K562 (cell line): Measurements from ENCODE around the gene DTL. TPM values are rescaled to one million over a fixed set of nuclear protein-coding genes. Genes with fewer than 3 reads are reported as not detected.

Experiments
- ATAC-seq: fragments of 200-7000 bp; cut with Tn5 transposase; 3 replicates; pipeline ENCODE4 v1.9.1; 2020; ENCODE audit warnings: moderate library complexity
- BruUV-seq: library from RNA; stranded (reverse); fragments of 400-500 nt; replicated peaks from 2 replicates; lab custom pipeline; 2021; lab: Mats Ljungman, UMichigan
- CTCF ChIA-PET: fragments of 300-600 bp; formaldehyde crosslinking; extraction: SDS; loops from one replicate; lab custom pipeline; 2021; ENCODE audit warnings: low intra/inter-chr PET ratio; lab: Yijun Ruan, JAX
- POLR2A ChIA-PET: fragments of 300-600, 350-650 bp; sonication (Branson Sonifier 250); formaldehyde crosslinking; extraction: SDS; loops from one replicate; lab custom pipeline; 2021; ENCODE audit warnings: antibody characterized with exemption, inconsistent platforms; lab: Yijun Ruan, JAX
- DNase-seq, 4 experiments: peaks; one replicate each; pipeline versions ENCODE4 v3.0.0 to v3.0.0-alpha.2; 2011 to 2018; ENCODE audit warnings: low spot score in 3 of 4, mixed read lengths in 3 of 4; ENCODE audit errors: extremely low read depth in 1 of 4
- FAIRE-seq: peaks from 2 replicates; lab custom pipeline; 2011; peaks lifted over from hg19 to GRCh38; lab: Jason Lieb, UNC
- H2AFZ ChIP-seq: 2 replicates; pipeline ENCODE4 v1.6.0; 2011; ENCODE audit warnings: low read depth, low read length, control low read depth, inconsistent platforms
- H3K27ac ChIP-seq: fragments of 200-600 bp; 3 replicates; pipeline ENCODE4 v1.8.0; 2011; ENCODE audit warnings: low read depth, mild to moderate bottlenecking, control low read depth, inconsistent platforms, low read length, moderate library complexity, mixed read lengths; ENCODE audit errors: extremely low read depth
- H3K27me3 ChIP-seq, 2 experiments: fragments of 300-600 bp in 1 of 2; 2 replicates in 1 of 2; 3 replicates in 1 of 2; pipeline versions ENCODE4 v1.6.0 to v1.8.0; 2011; ENCODE audit warnings: inconsistent platforms in 2 of 2, low read length in 2 of 2, mild to moderate bottlenecking in 1 of 2, mixed read lengths in 1 of 2, moderate library complexity in 1 of 2; ENCODE audit not compliant: control insufficient read depth in 2 of 2, insufficient read depth in 2 of 2
- H3K36me3 ChIP-seq: fragments of 300-600 bp; 3 replicates; pipeline ENCODE4 v1.8.0; 2011; ENCODE audit warnings: mild to moderate bottlenecking, low read length, inconsistent platforms; ENCODE audit not compliant: control insufficient read depth, insufficient read depth
- H3K4me1 ChIP-seq, 2 experiments: fragments of 200-600 bp in 1 of 2; replicated peaks in 1 of 2; 2 replicates in 1 of 2; 3 replicates in 1 of 2; pipeline versions ENCODE4 v1.5.1 to v1.8.0; 2011; ENCODE audit warnings: inconsistent platforms in 2 of 2, low read length in 2 of 2, mild to moderate bottlenecking in 1 of 2, mixed read lengths in 1 of 2, moderate library complexity in 1 of 2; ENCODE audit not compliant: control insufficient read depth in 2 of 2, insufficient read depth in 2 of 2
- H3K4me2 ChIP-seq: 2 replicates; pipeline ENCODE4 v1.6.1; 2011; ENCODE audit warnings: low read length, control low read depth, inconsistent platforms, mixed read lengths; ENCODE audit not compliant: insufficient read depth
- H3K4me3 ChIP-seq: fragments of 200-600 bp; sonication (generic), shearing (Covaris generic); 2 replicates; pipeline ENCODE4 v1.5.1; 2016; ENCODE audit warnings: control low read depth, inconsistent platforms
- H3K79me2 ChIP-seq: fragments of 200-600 bp; 3 replicates; pipeline ENCODE4 v1.8.0; 2011; ENCODE audit warnings: low read length, inconsistent platforms; ENCODE audit not compliant: control insufficient read depth, insufficient read depth
- H3K9ac ChIP-seq, 2 experiments: 2 replicates each; pipeline versions ENCODE4 v1.6.0 to v1.6.1; 2011; ENCODE audit warnings: low read depth in 2 of 2, low read length in 2 of 2, control low read depth in 1 of 2, inconsistent platforms in 1 of 2, mild to moderate bottlenecking in 1 of 2, mixed read lengths in 1 of 2; ENCODE audit not compliant: insufficient read depth in 1 of 2
- H3K9me1 ChIP-seq: one replicate; pipeline ENCODE4 v1.6.0; 2011; ENCODE audit warnings: inconsistent platforms, mild to moderate bottlenecking, low read length, moderate library complexity; ENCODE audit not compliant: control insufficient read depth, insufficient read depth
- H3K9me3 ChIP-seq: replicated peaks from 2 replicates; pipeline ENCODE4 v1.5.1; 2011; ENCODE audit warnings: low read depth, low read length, inconsistent platforms; ENCODE audit not compliant: control insufficient read depth, insufficient read depth
- H4K20me1 ChIP-seq: replicated peaks from 2 replicates; pipeline ENCODE4 v1.6.1; 2011; ENCODE audit warnings: low read length, inconsistent platforms, mixed read lengths; ENCODE audit not compliant: control insufficient read depth, insufficient read depth
- ARID1B ChIP-seq: fragments of 450-650 bp; IDR thresholded peaks from 2 replicates; pipeline ENCODE4 v1.6.1; 2016; ENCODE audit warnings: antibody characterized with exemption, mild to moderate bottlenecking, inconsistent platforms
- ATF3 ChIP-seq, 2 experiments: fragments of 450-650 bp in 1 of 2; sonication (generic) in 1 of 2; formaldehyde crosslinking in 1 of 2; IDR thresholded peaks in 1 of 2; conservative IDR thresholded peaks in 1 of 2; 2 replicates each; pipeline versions ENCODE4 v1.6.1 to v1.8.1; 2016 to 2023; ENCODE audit warnings: mild to moderate bottlenecking in 2 of 2, moderate library complexity in 2 of 2, inconsistent platforms in 1 of 2, missing genetic modification reagents in 1 of 2
- BDP1 ChIP-seq: IDR thresholded peaks from 3 replicates; pipeline ENCODE4 v1.6.1; 2011; ENCODE audit not compliant: insufficient read length, insufficient read depth
- CBFB ChIP-seq: sonication (generic); formaldehyde crosslinking; IDR thresholded peaks from 2 replicates; pipeline ENCODE4 v1.4.0; 2020; ENCODE audit warnings: mild to moderate bottlenecking, missing genetic modification reagents
- CHCHD3 ChIP-seq: fragments of 250-450 bp; sonication (Bioruptor Pico); IDR thresholded peaks from 2 replicates; pipeline ENCODE4 v2.1.2; 2022; ENCODE audit warnings: mild to moderate bottlenecking
- FOSL1 ChIP-seq: fragments of 200-800 bp; sonication (Bioruptor generic); conservative IDR thresholded peaks from 2 replicates; pipeline ENCODE4 v1.6.1; 2016; ENCODE audit warnings: missing genetic modification characterization, missing compliant biosample characterization
- FOXJ2 ChIP-seq: fragments of 200-800 bp; sonication (Bioruptor generic); IDR thresholded peaks from 2 replicates; pipeline ENCODE4 v1.6.1; 2016; ENCODE audit warnings: missing genetic modification characterization, missing compliant biosample characterization
- JUN ChIP-seq, 2 experiments: sonication (generic) in 1 of 2; formaldehyde crosslinking in 1 of 2; IDR thresholded peaks; 2 replicates each; pipeline versions ENCODE4 v1.6.1 to v1.8.0; 2012 to 2022; ENCODE audit warnings: borderline replicate concordance in 2 of 2, mild to moderate bottlenecking in 2 of 2, improper control_type of control experiment in 1 of 2, low read depth in 1 of 2, low read length in 1 of 2, missing genetic modification reagents in 1 of 2
- JUND ChIP-seq, 2 experiments: IDR thresholded peaks; 2 replicates in 1 of 2; 3 replicates in 1 of 2; pipeline ENCODE4 v1.6.1; 2011; ENCODE audit warnings: borderline replicate concordance in 2 of 2, low read depth in 2 of 2, low read length in 2 of 2, improper control_type of control experiment in 1 of 2, missing biosample characterization in 1 of 2, missing genetic modification characterization in 1 of 2, missing genetic modification reagents in 1 of 2
- MAFG ChIP-seq: fragments of 450-650 bp; conservative IDR thresholded peaks from 2 replicates; pipeline ENCODE4 v1.6.1; 2016; ENCODE audit warnings: missing genetic modification characterization, missing compliant biosample characterization
- MAFK ChIP-seq: IDR thresholded peaks from 2 replicates; pipeline ENCODE4 v1.6.1; 2011; ENCODE audit warnings: low read length, improper control_type of control experiment
- MEIS2 ChIP-seq: fragments of 450-650 bp; IDR thresholded peaks from 2 replicates; pipeline ENCODE4 v1.6.1; 2014; ENCODE audit warnings: mild to moderate bottlenecking; ENCODE audit not compliant: partially characterized antibody
- NFE2 ChIP-seq: IDR thresholded peaks from 2 replicates; pipeline ENCODE4 v1.6.1; 2014; ENCODE audit warnings: antibody characterized with exemption, low read depth
- PYGO2 ChIP-seq: fragments of 450-650 bp; IDR thresholded peaks from 2 replicates; pipeline ENCODE4 v1.6.1; 2016; ENCODE audit warnings: mild to moderate bottlenecking, missing genetic modification characterization, moderate library complexity, missing compliant biosample characterization
- STAT5A ChIP-seq: IDR thresholded peaks from 2 replicates; pipeline ENCODE4 v1.6.1; 2012; ENCODE audit warnings: low read length, inconsistent platforms, borderline replicate concordance
- ZBTB12 ChIP-seq: fragments of 250-450 bp; sonication (Bioruptor Pico); IDR thresholded peaks from 2 replicates; pipeline ENCODE4 v1.4.0; 2020
- ZNF316 ChIP-seq: fragments of 450-650 bp; IDR thresholded peaks from 2 replicates; pipeline ENCODE4 v1.6.1; 2016
- WGBS: fragments of 100-300 bp; shearing (Covaris generic); methylation state at CpG from one replicate; pipeline ENCODE4 v1.1.6; 2016; ENCODE audit warnings: low coverage, mixed read lengths; ENCODE audit not compliant: insufficient coverage; ENCODE audit errors: missing lambda C conversion rate; 5-methylcytosine and 5-hydroxymethylcytosine counted together
- in situ Hi-C: fragments of 300-500 bp; cut with MboI; formaldehyde crosslinking; loops from 4 replicates; pipeline ENCODE4 v1.15.0; 2018; ENCODE audit warnings: inconsistent platforms, mixed read lengths
- intact Hi-C: fragments of 100-400 bp; cut with micrococcal nuclease; formaldehyde crosslinking; loops from 2 replicates; pipeline ENCODE4 v1.14.2; 2022
- polyA plus RNA-seq, 8 experiments: library from polyadenylated mRNA; depleted of rRNA in 4 of 8; stranded (reverse) in 5 of 8; unstranded in 3 of 8; fragments of >200 nt; fragmentation: Nextera tagmentation in 2 of 8; fragmentation: Illumina TruSeq in 1 of 8; extraction: Ambion mirVana in 2 of 8; extraction: Trizol in 1 of 8; gene quantifications; 2 replicates each; pipeline versions ENCODE4 v1.2.1 to v1.2.3, GENCODE V29; 2011 to 2014; ENCODE audit warnings: inconsistent platforms in 1 of 8, missing spikeins in 1 of 8
- total RNA-seq, 7 experiments: library from RNA; depleted of rRNA in 6 of 7; stranded (reverse); fragments of >200 nt in 6 of 7; fragmentation: Illumina TruSeq in 2 of 7; extraction: Trizol in 2 of 7; gene quantifications; 2 replicates each; pipeline versions ENCODE4 v1.2.1 to v1.2.3, GENCODE V29; 2011 to 2021; ENCODE audit warnings: low replicate concordance in 1 of 7

The DTL gene
- total and polyA plus RNA-seq, 9 of the 15 experiments (the other 6 are each of a cell fraction or from before 2014, with no cell fraction given): 38.3 to 81.0 (median 63.2) TPM

DNA sequence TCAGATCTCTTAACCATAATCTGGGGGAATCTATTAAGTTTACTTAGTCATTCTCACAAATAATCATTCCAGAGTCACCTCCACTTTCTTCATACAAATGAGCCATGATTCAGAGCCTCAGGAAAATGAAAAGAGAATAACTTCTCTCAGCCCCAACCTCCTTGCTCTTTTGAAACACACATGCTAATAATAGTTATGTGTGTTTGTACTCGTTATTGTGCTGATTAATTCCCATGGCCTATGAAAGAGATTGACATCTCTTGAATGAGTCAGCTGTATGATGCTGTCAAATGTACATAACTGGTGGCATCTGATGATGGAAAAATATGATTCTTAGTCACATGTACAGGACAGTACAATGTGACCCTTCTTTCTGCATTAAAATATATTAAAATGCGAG is 41.5 kb downstream of the DTL start:
- no TSS peak for BruUV-seq
- DNase-seq: no peak
- Histone ChIP-seq H3K4me2 (no peak overlapping the region), H3K9me1 (no peaks in the 10 kb centered on the region), H2AFZ (no peak overlapping the region), H3K79me2 (no peaks in the 10 kb centered on the region), H3K27me3 (no peaks in the 10 kb centered on the region), H3K4me1 (no peaks in the 10 kb centered on the region), H3K9ac (no peak overlapping the region), H4K20me1 (no peaks in the 10 kb centered on the region), H3K9me3 (no peaks in the 10 kb centered on the region), H3K27ac (no peak overlapping the region), H3K36me3 (peaks cover 95% of the 10 kb centered on the region), H3K4me3 (no peak overlapping the region)
- intact Hi-C loops (loop anchor here (10.0 kb wide), 1 partner anchor 78 kb away; no protein-coding TSS in a partner anchor), in situ Hi-C loops (no loop called here)
- ChIA-PET POLR2A (no interaction called here), CTCF (no interaction called here)
- WGBS: 64% methylated on average over 2 of the region's 2 CpGs
- ATAC-seq: no peak
- FAIRE-seq: no peak
- TF ChIP-seq CHCHD3 (CRISPR knock-in tag): no peak
- peak; percentile 59 for TF ChIP-seq MEIS2
- TF ChIP-seq ZNF316: peak; percentile 68
- peak; percentile 39; the same call in 1 of the 2 replicates for TF ChIP-seq JUND (IDR thresholded peaks at IDR 0.05; ENCODE audit: borderline replicate concordance, low read depth, low read length)
- no peak; the same call in 2 of the 3 replicates for TF ChIP-seq JUND (tag; IDR thresholded peaks at IDR 0.05; ENCODE audit: borderline replicate concordance, low read depth, low read length)
- no peak for TF ChIP-seq BDP1
- TF ChIP-seq STAT5A: no peak
- TF ChIP-seq NFE2: peak; percentile 56; the same call in 1 of the 2 replicates
- TF ChIP-seq FOXJ2: peak; percentile 52; the same call in 1 of the 2 replicates
- TF ChIP-seq JUN (IDR thresholded peaks at IDR 0.05; ENCODE audit: borderline replicate concordance, low read depth, low read length): peak; percentile 32; the same call in 1 of the 2 replicates
- TF ChIP-seq JUN (CRISPR knock-in tag; IDR thresholded peaks at IDR 0.05; ENCODE audit: borderline replicate concordance): no peak
- TF ChIP-seq FOSL1 (tag): peak; percentile 72
- TF ChIP-seq PYGO2 (tag): no peak
- 0 out of 2 replicates have a peak, but pooled peaks have one; percentile 15 for TF ChIP-seq ARID1B
- no peak for TF ChIP-seq ZBTB12 (CRISPR knock-in tag)
- TF ChIP-seq ATF3 (IDR thresholded peaks at IDR 0.05): peak; percentile 62; the same call in 1 of the 2 replicates
- no peak for TF ChIP-seq ATF3 (CRISPR knock-in tag; conservative IDR thresholded peaks at IDR 0.05)
- peak; percentile 76 for TF ChIP-seq MAFG (tag)
- TF ChIP-seq MAFK: 0 out of 2 replicates have a peak, but pooled peaks have one; percentile 6
- no peak for TF ChIP-seq CBFB (CRISPR knock-in tag)
